HepG2 (cell line): Measurements from ENCODE around the gene ZFP14. TPM values are rescaled to one million over a fixed set of nuclear protein-coding genes. Genes with fewer than 3 reads are reported as not detected.

Experiments
- ARNTL ChIP-seq: sonication (generic); formaldehyde crosslinking; IDR thresholded peaks from 2 replicates; pipeline ENCODE4 v1.4.0; 2020; ENCODE audit warnings: mild to moderate bottlenecking, missing genetic modification reagents
- BRCA1 ChIP-seq: sonication (generic); formaldehyde crosslinking; IDR thresholded peaks from 2 replicates; pipeline ENCODE4 v1.4.0; 2020; ENCODE audit warnings: missing genetic modification reagents
- BRD4 ChIP-seq: sonication (generic); formaldehyde crosslinking; IDR thresholded peaks from 2 replicates; pipeline ENCODE4 v1.4.0; 2020; ENCODE audit warnings: missing genetic modification reagents
- EP300 ChIP-seq, 3 experiments: sonication (generic) in 1 of 3; formaldehyde crosslinking in 1 of 3; IDR thresholded peaks; 2 replicates each; pipeline versions ENCODE4 v1.5.1 to v1.6.1; 2011 to 2020; ENCODE audit warnings: low read depth in 2 of 3, low read length in 2 of 3, borderline replicate concordance in 1 of 3, improper control_type of control experiment in 1 of 3, mild to moderate bottlenecking in 1 of 3, missing genetic modification reagents in 1 of 3, moderate library complexity in 1 of 3
- IRF2 ChIP-seq: IDR thresholded peaks from 2 replicates; pipeline ENCODE4 v1.6.1; 2018; ENCODE audit warnings: missing genetic modification reagents, missing compliant biosample characterization
- IRX3 ChIP-seq: sonication (generic); formaldehyde crosslinking; IDR thresholded peaks from 2 replicates; pipeline ENCODE4 v1.8.1; 2023; ENCODE audit warnings: mild to moderate bottlenecking, low read depth, missing genetic modification reagents, borderline replicate concordance
- JARID2 ChIP-seq: sonication (generic); formaldehyde crosslinking; IDR thresholded peaks from 2 replicates; pipeline ENCODE4 v1.8.1; 2023; ENCODE audit warnings: missing genetic modification reagents, inconsistent platforms; ENCODE audit not compliant: insufficient replicate concordance
- KDM4B ChIP-seq: sonication (generic); formaldehyde crosslinking; IDR thresholded peaks from 2 replicates; pipeline ENCODE4 v1.4.0; 2020; ENCODE audit warnings: missing genetic modification reagents
- MNT ChIP-seq: fragments of 450-650 bp; IDR thresholded peaks from 2 replicates; pipeline ENCODE4 v1.6.1; 2016
- PHF8 ChIP-seq: sonication (generic); formaldehyde crosslinking; IDR thresholded peaks from 2 replicates; pipeline ENCODE4 v1.5.0; 2020; ENCODE audit warnings: missing genetic modification reagents
- RFX1 ChIP-seq: fragments of 450-650 bp; IDR thresholded peaks from 2 replicates; pipeline ENCODE4 v1.6.1; 2017
- RFXANK ChIP-seq: IDR thresholded peaks from 2 replicates; pipeline ENCODE4 v1.6.1; 2016
- SALL2 ChIP-seq: sonication (generic); formaldehyde crosslinking; IDR thresholded peaks from 2 replicates; pipeline ENCODE4 v1.8.1; 2023; ENCODE audit warnings: mild to moderate bottlenecking, missing genetic modification reagents, inconsistent platforms
- SOX13 ChIP-seq, 3 experiments: fragments of 450-650 bp in 1 of 3; sonication (generic) in 1 of 3; formaldehyde crosslinking in 1 of 3; IDR thresholded peaks in 2 of 3; conservative IDR thresholded peaks in 1 of 3; 2 replicates each; pipeline versions ENCODE4 v1.5.0 to v1.6.1; 2016 to 2020; ENCODE audit warnings: antibody characterized with exemption in 1 of 3, mild to moderate bottlenecking in 1 of 3, missing compliant biosample characterization in 1 of 3, missing genetic modification reagents in 1 of 3, moderate library complexity in 1 of 3
- TSC22D2 ChIP-seq: sonication (generic); formaldehyde crosslinking; IDR thresholded peaks from 2 replicates; pipeline ENCODE4 v1.5.1; 2020; ENCODE audit warnings: missing genetic modification reagents, mild to moderate bottlenecking, borderline replicate concordance
- YEATS2 ChIP-seq: sonication (generic); formaldehyde crosslinking; IDR thresholded peaks from 2 replicates; pipeline ENCODE4 v1.4.0; 2020; ENCODE audit warnings: missing genetic modification reagents, borderline replicate concordance
- ZFYVE20 ChIP-seq: sonication (generic); formaldehyde crosslinking; IDR thresholded peaks from 2 replicates; pipeline ENCODE4 v1.8.0; 2023; ENCODE audit warnings: low read depth, mild to moderate bottlenecking, moderate library complexity, missing genetic modification reagents, borderline replicate concordance
- ZNF251 ChIP-seq: sonication (generic); formaldehyde crosslinking; IDR thresholded peaks from 2 replicates; pipeline ENCODE4 v1.9.0; 2021; ENCODE audit warnings: mild to moderate bottlenecking, missing genetic modification reagents
- ZNF264 ChIP-seq: sonication (generic); formaldehyde crosslinking; IDR thresholded peaks from 2 replicates; pipeline ENCODE4 v1.4.0; 2020; ENCODE audit warnings: missing genetic modification reagents
- ZNF335 ChIP-seq: sonication (generic); formaldehyde crosslinking; IDR thresholded peaks from 2 replicates; pipeline ENCODE4 v1.4.0; 2020; ENCODE audit warnings: missing genetic modification reagents
- ZNF567 ChIP-seq: sonication (generic); formaldehyde crosslinking; IDR thresholded peaks from 2 replicates; pipeline ENCODE4 v1.8.1; 2023; ENCODE audit warnings: mild to moderate bottlenecking, missing genetic modification reagents, borderline replicate concordance
- ZNF770 ChIP-seq: sonication (generic); formaldehyde crosslinking; IDR thresholded peaks from 2 replicates; pipeline ENCODE4 v1.5.0; 2020; ENCODE audit warnings: mild to moderate bottlenecking, missing genetic modification reagents
- polyA plus RNA-seq, 8 experiments: library from polyadenylated mRNA; depleted of rRNA in 3 of 8; stranded (reverse) in 7 of 8; unstranded in 1 of 8; fragments of >200 nt; fragmentation: Illumina TruSeq in 4 of 8; extraction: Trizol in 4 of 8; gene quantifications; 2 replicates each; pipeline versions ENCODE4 v1.2.1 to v1.2.3, GENCODE V29; 2011 to 2016; ENCODE audit warnings: low read depth in 4 of 8, missing spikeins in 1 of 8, mixed read lengths in 1 of 8; ENCODE audit not compliant: insufficient read depth in 1 of 8
- total RNA-seq, 5 experiments: library from RNA; depleted of rRNA; stranded (reverse); fragments of >200 nt; fragmentation: Illumina TruSeq; extraction: Trizol; gene quantifications; 2 replicates each; pipeline ENCODE4 v1.2.3, GENCODE V29; 2016; ENCODE audit warnings: low read depth in 1 of 5
- TF ChIP-seq, protein P1 (sequence below): fragments of 450-650 bp; IDR thresholded peaks from 2 replicates; pipeline ENCODE4 v1.6.1; 2017
- TF ChIP-seq, protein P2 (sequence below): sonication (generic); formaldehyde crosslinking; IDR thresholded peaks from 2 replicates; pipeline ENCODE4 v1.5.0; 2020; ENCODE audit warnings: mild to moderate bottlenecking, missing genetic modification reagents

The ZFP14 gene
- total and polyA plus RNA-seq, 2 of the 13 experiments (the other 11 are each of a cell fraction or from before 2014, with no cell fraction given) = 2.0 to 5.0 TPM

GRCh38 chr19:36418287-36419001 is 39.4 kb upstream of the ZFP14 start, which contains the start of gene ZFP82 (continued):
- no peak for TF ChIP-seq JARID2
- no peak for TF ChIP-seq BRD4 (CRISPR knock-in tag)
- TF ChIP-seq ZNF567 (CRISPR knock-in tag) = no peak
- TF ChIP-seq IRF2 (CRISPR knock-in tag) = peak; percentile 33
- TF ChIP-seq SALL2 = no peak
- TF ChIP-seq IRX3 = no peak
- TF ChIP-seq, protein P1, sequence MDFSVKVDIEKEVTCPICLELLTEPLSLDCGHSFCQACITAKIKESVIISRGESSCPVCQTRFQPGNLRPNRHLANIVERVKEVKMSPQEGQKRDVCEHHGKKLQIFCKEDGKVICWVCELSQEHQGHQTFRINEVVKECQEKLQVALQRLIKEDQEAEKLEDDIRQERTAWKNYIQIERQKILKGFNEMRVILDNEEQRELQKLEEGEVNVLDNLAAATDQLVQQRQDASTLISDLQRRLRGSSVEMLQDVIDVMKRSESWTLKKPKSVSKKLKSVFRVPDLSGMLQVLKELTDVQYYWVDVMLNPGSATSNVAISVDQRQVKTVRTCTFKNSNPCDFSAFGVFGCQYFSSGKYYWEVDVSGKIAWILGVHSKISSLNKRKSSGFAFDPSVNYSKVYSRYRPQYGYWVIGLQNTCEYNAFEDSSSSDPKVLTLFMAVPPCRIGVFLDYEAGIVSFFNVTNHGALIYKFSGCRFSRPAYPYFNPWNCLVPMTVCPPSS = no peak
- TF ChIP-seq ZFYVE20 = no peak
- 0 out of 2 replicates have a peak, but pooled peaks have one; percentile 59 for TF ChIP-seq YEATS2
- TF ChIP-seq EP300 (IDR thresholded peaks at IDR 0.05; ENCODE audit: low read depth in 2 of 2, low read length in 2 of 2) = no peak
- no peak for TF ChIP-seq EP300 (CRISPR knock-in tag; IDR thresholded peaks at IDR 0.05; ENCODE audit: borderline replicate concordance)
- no peak for TF ChIP-seq ZNF251
- no peak for TF ChIP-seq TSC22D2
- TF ChIP-seq, protein P2, sequence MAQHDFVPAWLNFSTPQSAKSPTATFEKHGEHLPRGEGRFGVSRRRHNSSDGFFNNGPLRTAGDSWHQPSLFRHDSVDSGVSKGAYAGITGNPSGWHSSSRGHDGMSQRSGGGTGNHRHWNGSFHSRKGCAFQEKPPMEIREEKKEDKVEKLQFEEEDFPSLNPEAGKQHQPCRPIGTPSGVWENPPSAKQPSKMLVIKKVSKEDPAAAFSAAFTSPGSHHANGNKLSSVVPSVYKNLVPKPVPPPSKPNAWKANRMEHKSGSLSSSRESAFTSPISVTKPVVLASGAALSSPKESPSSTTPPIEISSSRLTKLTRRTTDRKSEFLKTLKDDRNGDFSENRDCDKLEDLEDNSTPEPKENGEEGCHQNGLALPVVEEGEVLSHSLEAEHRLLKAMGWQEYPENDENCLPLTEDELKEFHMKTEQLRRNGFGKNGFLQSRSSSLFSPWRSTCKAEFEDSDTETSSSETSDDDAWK = no peak
- TF ChIP-seq ARNTL (CRISPR knock-in tag) = no peak
- no peak for TF ChIP-seq ZNF770 (CRISPR knock-in tag)
- TF ChIP-seq MNT = no peak
- 0 out of 2 replicates have a peak, but pooled peaks have one; percentile 46 for TF ChIP-seq ZNF264 (CRISPR knock-in tag)
- TF ChIP-seq RFX1 = no peak
- no peak for TF ChIP-seq SOX13 (IDR thresholded peaks at IDR 0.05)
- TF ChIP-seq SOX13 (CRISPR knock-in tag; conservative IDR thresholded peaks at IDR 0.05 in 1 of 2, IDR thresholded peaks at IDR 0.05 in 1 of 2) = no peak
- no peak for TF ChIP-seq BRCA1 (CRISPR knock-in tag)
- TF ChIP-seq RFXANK (CRISPR knock-in tag) = no peak
- peak; percentile 95 for TF ChIP-seq PHF8
- TF ChIP-seq ZNF335 (CRISPR knock-in tag) = no peak
- TF ChIP-seq KDM4B (CRISPR knock-in tag) = no peak
